ENCODE measurements around the gene ANKRD17. TPM values are rescaled to one million over a fixed set of nuclear protein-coding genes. Genes with fewer than 3 reads are reported as not detected.

Gene ANKRD17
- total RNA-seq, 6 experiments from 2014 or later: 25.1 to 34.0 (median 28.1) TPM

GRCh38 chr4:73281982-73282381 lies 23.4 kb upstream of the ANKRD17 start:
- no peak overlapping the region for H3K4me3 ChIP-seq
- peaks cover 0 to 9% (median 0%) of the 10 kb centered on the region in 4 donors for H3K4me1 ChIP-seq
- DNase-seq: no peak
- no peaks in the 10 kb centered on the region for H3K9me3 ChIP-seq
- no CpG with 5 or more reads among the region's 5 CpGs for whole genome bisulfite sequencing (ENCODE audit: insufficient coverage, low coverage, low lambda C conversion rate, missing lambda C conversion rate)
- intact Hi-C loops (cut with DNase I): no loop called here
- H3K36me3 ChIP-seq: no peaks in the 10 kb centered on the region
- no peak for TF ChIP-seq POLR2A (IDR thresholded peaks at IDR 0.05)
- TF ChIP-seq CTCF (IDR thresholded peaks at IDR 0.05): no peak
- ATAC-seq: no peak
- H3K27me3 ChIP-seq: no peaks in the 10 kb centered on the region
- H3K27ac ChIP-seq: no peak overlapping the region

- Histone ChIP-seq H3K4me3 (no peak overlapping the region), H3K9me3 (no peaks in the 10 kb centered on the region), H3K4me1 (peaks cover 0 to 9% (median 0%) of the 10 kb centered on the region in 4 donors), H3K27ac (no peak overlapping the region), H3K36me3 (no peaks in the 10 kb centered on the region), H3K27me3 (no peaks in the 10 kb centered on the region)
- DNase-seq (no peak), ATAC-seq (no peak)
- no peak for TF ChIP-seq POLR2A (IDR thresholded peaks at IDR 0.05)
- no peak for TF ChIP-seq CTCF (IDR thresholded peaks at IDR 0.05)
- no CpG with 5 or more reads among the region's 2 CpGs for WGBS (ENCODE audit: insufficient coverage, low coverage, low lambda C conversion rate, missing lambda C conversion rate)
- intact Hi-C loops (cut with DNase I): no loop called here
These were observed 22.8 kb upstream of the ANKRD17 start for GRCh38 chr4:73281396-73281795.

- DNase-seq: no peak
- no peak for ATAC-seq
- H3K4me1 ChIP-seq: peaks cover 0 to 19% (median 3%) of the 10 kb centered on the region in 4 donors
- H3K27ac ChIP-seq: no peak overlapping the region
- no peaks in the 10 kb centered on the region for H3K27me3 ChIP-seq
- intact Hi-C loops (cut with DNase I): no loop called here
- TF ChIP-seq CTCF (IDR thresholded peaks at IDR 0.05) (no peak), POLR2A (IDR thresholded peaks at IDR 0.05) (no peak)
- H3K4me3 ChIP-seq: no peak overlapping the region
- 100% methylated on average over 1 of the region's 1 CpG for WGBS (ENCODE audit: insufficient coverage, low coverage, low lambda C conversion rate, missing lambda C conversion rate)
- H3K9me3 ChIP-seq: no peaks in the 10 kb centered on the region
- no peaks in the 10 kb centered on the region for H3K36me3 ChIP-seq
These were observed 18.6 kb upstream of the ANKRD17 start for GRCh38 chr4:73277201-73277600.

DNA sequence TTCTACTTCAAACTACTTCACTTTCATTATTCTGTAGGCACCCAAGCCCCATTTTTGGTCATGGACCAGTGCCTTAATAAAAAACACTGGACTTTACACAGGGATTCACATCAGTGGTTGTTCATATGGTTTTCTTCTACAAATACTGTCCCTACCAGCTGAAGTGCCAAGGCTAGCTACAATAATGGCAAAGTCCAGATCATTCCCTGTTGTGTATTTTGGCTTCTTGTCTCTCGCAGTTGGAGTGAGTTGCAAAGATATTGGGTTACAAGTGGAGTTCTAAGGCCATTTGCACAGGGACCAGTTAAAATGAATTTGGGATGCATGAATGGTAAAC lies 16.7 kb upstream of the ANKRD17 start:
- peak overlapping the region in 2 of 3 donors; percentile 75 to 90 for H3K27ac ChIP-seq
- WGBS (ENCODE audit: insufficient coverage, low coverage, low lambda C conversion rate, missing lambda C conversion rate): 20% methylated on average over 1 of the region's 1 CpG
- H3K36me3 ChIP-seq: no peaks in the 10 kb centered on the region
- intact Hi-C loops (cut with DNase I): no loop called here
- no peaks in the 10 kb centered on the region for H3K27me3 ChIP-seq
- no peaks in the 10 kb centered on the region for H3K9me3 ChIP-seq
- peaks cover 0 to 19% (median 3%) of the 10 kb centered on the region in 4 donors for H3K4me1 ChIP-seq
- H3K4me3 ChIP-seq: peak overlapping the region in 1 of 3 donors; percentile 11
- TF ChIP-seq POLR2A (IDR thresholded peaks at IDR 0.05): no peak
- TF ChIP-seq CTCF (IDR thresholded peaks at IDR 0.05): no peak
- DNase-seq (peak in 1 of 3 donors; percentile 77), ATAC-seq (peak; percentile 93 to 96 (median 96))

DNA sequence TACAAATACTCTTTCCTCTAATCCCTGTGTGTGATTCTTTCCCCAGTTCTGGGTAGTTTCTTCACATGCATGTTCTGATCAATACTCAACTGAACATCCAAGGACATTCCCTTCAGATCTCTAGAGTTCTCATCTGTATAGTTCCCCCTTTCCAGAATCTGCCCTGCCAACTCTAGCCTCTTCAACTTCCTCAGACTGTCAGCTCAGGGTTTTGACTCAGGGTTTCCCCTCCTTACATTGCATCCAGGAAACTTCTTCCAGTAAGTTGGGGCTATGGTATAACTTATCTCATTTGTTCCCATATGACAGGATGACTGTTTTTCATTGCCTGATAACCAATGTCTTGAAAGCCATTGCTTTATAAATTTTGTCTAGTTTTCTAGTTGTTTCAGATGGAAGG lies 14.2 kb upstream of the ANKRD17 start:
- Histone ChIP-seq H3K36me3 (no peaks in the 10 kb centered on the region), H3K4me3 (no peak overlapping the region), H3K27ac (no peak overlapping the region), H3K9me3 (no peaks in the 10 kb centered on the region), H3K27me3 (no peaks in the 10 kb centered on the region), H3K4me1 (peaks cover 0 to 19% (median 3%) of the 10 kb centered on the region in 4 donors)
- intact Hi-C loops (cut with DNase I): no loop called here
- ATAC-seq (no peak), DNase-seq (no peak)
- no peak for TF ChIP-seq CTCF (IDR thresholded peaks at IDR 0.05)
- no peak for TF ChIP-seq POLR2A (IDR thresholded peaks at IDR 0.05)

Data from right lobe of liver (tissue), 6 donors.